Thoracic aorta (tissue), 2 donors: ENCODE results near the gene PDE4C. TPM values are rescaled to one million over a fixed set of nuclear protein-coding genes. Genes with fewer than 3 reads are reported as not detected.

ENCODE experiments used
- ATAC-seq: fragments of 150-250 bp; one replicate; pipeline ENCODE4 v1.8.0; 2017; ENCODE audit warnings: low read depth; ENCODE audit not compliant: insufficient number of reproducible peaks, low FRiP score
- DNase-seq: peaks from one replicate; pipeline ENCODE4 v3.0.0-alpha.2; 2020; ENCODE audit warnings: low spot score
- H3K27ac ChIP-seq, 2 donors: fragments of 200-600 bp; sonication (generic); 1 replicate in 1 of 2; 2 replicates in 1 of 2; pipeline ENCODE4 v1.5.1; 2016; ENCODE audit warnings: mild to moderate bottlenecking in 2 of 2, moderate library complexity in 2 of 2
- H3K27me3 ChIP-seq: fragments of 200-600 bp; sonication (generic); replicated peaks from 2 replicates; pipeline ENCODE4 v1.6.0; 2016; ENCODE audit warnings: mild to moderate bottlenecking; ENCODE audit not compliant: insufficient read depth
- H3K36me3 ChIP-seq: fragments of 200-600 bp; sonication (generic); one replicate; pipeline ENCODE4 v1.5.1; 2016
- H3K4me1 ChIP-seq, 2 donors: fragments of 200-600 bp; sonication (generic); 1 replicate in 1 of 2; 2 replicates in 1 of 2; pipeline versions ENCODE4 v1.5.1 to v1.6.0; 2016; ENCODE audit warnings: low read depth in 2 of 2, mild to moderate bottlenecking in 1 of 2; ENCODE audit not compliant: control insufficient read depth in 1 of 2
- H3K4me3 ChIP-seq: fragments of 200-600 bp; sonication (generic); 2 replicates; pipeline ENCODE4 v1.5.1; 2016; ENCODE audit warnings: mild to moderate bottlenecking
- H3K9me3 ChIP-seq: fragments of 200-600 bp; sonication (generic); 2 replicates; pipeline ENCODE4 v1.5.1; 2016
- total RNA-seq, 2 donors: library from RNA; depleted of rRNA; stranded (reverse); fragments of >200 nt; gene quantifications; one replicate each; pipeline versions ENCODE4 v1.1.0 to v1.2.3, GENCODE V29; 2016
- TF ChIP-seq, protein P1 (sequence below): fragments of 200-600 bp; sonication (generic); IDR thresholded peaks from one replicate; pipeline ENCODE4 v1.5.1; 2019; ENCODE audit warnings: antibody characterized with exemption

The PDE4C gene
- total RNA-seq, 2 donors from 2014 or later: 0.41 to 0.42 TPM

DNA sequence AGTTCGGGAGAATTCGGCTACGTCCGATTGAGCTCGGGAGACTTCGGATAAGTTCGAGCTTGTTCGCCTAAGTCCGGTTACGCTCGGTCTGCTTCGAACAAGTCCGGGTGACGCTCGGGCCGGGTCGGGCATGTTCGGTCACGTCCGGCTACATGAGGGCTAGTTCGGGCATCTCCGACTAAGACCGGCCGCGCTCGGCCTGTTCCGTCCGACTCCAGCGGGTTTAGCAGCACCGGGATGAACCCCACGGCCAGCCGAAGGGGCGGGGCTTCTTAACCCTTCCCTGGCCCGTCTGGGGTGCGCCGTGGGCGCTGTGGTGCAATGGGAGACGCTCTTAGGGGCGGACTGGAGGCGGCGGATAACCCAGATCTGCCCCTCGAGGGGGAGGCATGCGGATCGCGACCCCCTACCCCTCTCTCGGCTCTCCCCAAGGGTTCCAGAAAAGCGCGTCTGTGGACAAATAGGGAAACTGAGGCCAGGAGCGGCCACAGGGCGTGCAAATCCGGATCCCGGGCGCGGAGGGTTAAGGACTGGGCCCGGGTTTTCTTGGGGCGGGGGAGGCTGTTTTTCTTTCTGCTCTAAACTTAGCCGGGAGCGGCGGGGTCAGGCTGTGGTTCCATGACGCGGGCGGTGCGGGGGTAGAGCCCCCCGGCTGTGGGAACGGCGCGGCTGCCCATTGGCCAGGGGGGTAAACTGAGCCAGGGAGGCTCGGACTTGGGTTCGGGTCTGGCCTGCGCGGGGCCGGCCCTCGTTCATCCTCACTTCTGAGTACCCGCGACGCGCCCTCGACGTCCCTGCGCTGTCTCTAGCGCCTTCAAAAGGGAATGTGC, 1.5 kb downstream of the PDE4C start:
- peaks cover 19% of the 10 kb centered on the region for H3K27me3 ChIP-seq
- H3K4me3 ChIP-seq: peak overlapping the region; percentile 70
- TF ChIP-seq, protein P1, sequence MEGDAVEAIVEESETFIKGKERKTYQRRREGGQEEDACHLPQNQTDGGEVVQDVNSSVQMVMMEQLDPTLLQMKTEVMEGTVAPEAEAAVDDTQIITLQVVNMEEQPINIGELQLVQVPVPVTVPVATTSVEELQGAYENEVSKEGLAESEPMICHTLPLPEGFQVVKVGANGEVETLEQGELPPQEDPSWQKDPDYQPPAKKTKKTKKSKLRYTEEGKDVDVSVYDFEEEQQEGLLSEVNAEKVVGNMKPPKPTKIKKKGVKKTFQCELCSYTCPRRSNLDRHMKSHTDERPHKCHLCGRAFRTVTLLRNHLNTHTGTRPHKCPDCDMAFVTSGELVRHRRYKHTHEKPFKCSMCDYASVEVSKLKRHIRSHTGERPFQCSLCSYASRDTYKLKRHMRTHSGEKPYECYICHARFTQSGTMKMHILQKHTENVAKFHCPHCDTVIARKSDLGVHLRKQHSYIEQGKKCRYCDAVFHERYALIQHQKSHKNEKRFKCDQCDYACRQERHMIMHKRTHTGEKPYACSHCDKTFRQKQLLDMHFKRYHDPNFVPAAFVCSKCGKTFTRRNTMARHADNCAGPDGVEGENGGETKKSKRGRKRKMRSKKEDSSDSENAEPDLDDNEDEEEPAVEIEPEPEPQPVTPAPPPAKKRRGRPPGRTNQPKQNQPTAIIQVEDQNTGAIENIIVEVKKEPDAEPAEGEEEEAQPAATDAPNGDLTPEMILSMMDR: no peak
- H3K9me3 ChIP-seq: no peaks in the 10 kb centered on the region
- H3K27ac ChIP-seq: no peak overlapping the region
- ATAC-seq (peak; percentile 96), DNase-seq (peak; percentile 95)
- no peaks in the 10 kb centered on the region for H3K36me3 ChIP-seq
- H3K4me1 ChIP-seq: peaks cover 9 to 28% of the 10 kb centered on the region in 2 donors

DNA sequence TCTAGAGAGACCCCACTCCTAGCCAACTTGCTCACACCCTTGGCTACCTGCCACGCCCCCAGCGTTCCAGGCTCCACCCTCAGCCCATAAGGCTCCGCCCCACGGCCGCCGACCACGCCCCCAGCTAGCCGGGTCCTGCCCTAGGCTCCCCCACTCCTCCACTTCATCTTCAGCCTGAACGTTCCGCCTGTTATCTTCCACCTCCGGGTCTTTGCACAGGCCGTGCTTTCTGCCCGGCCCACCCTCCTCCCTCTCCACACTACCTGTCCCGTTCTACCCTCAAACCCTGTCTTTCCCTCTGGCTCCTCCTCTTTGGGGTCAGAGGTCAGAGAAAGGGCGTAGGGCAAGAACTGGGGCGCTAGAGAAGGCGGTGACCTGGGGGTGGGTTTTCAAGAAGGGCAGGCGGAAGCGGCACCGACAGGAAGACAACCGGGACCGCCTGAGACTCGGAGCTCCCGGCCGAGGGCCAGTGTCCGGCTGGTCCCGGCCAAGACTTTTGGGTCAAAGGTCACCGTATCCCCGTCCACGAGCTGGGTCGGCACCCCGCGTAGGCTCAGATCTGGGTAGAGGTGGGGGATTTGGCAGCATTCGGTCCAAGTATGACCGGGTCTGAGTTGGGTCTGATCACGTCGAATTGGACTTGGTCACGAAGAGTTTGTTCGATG, 2.2 kb downstream of the PDE4C start:
- H3K4me3 ChIP-seq: peak overlapping the region; percentile 70
- peaks cover 9 to 28% of the 10 kb centered on the region in 2 donors for H3K4me1 ChIP-seq
- H3K27me3 ChIP-seq: peaks cover 19% of the 10 kb centered on the region
- TF ChIP-seq, protein P1: no peak
- no peaks in the 10 kb centered on the region for H3K9me3 ChIP-seq
- ATAC-seq (no peak), DNase-seq (no peak)
- H3K36me3 ChIP-seq: no peaks in the 10 kb centered on the region
- no peak overlapping the region for H3K27ac ChIP-seq

DNA sequence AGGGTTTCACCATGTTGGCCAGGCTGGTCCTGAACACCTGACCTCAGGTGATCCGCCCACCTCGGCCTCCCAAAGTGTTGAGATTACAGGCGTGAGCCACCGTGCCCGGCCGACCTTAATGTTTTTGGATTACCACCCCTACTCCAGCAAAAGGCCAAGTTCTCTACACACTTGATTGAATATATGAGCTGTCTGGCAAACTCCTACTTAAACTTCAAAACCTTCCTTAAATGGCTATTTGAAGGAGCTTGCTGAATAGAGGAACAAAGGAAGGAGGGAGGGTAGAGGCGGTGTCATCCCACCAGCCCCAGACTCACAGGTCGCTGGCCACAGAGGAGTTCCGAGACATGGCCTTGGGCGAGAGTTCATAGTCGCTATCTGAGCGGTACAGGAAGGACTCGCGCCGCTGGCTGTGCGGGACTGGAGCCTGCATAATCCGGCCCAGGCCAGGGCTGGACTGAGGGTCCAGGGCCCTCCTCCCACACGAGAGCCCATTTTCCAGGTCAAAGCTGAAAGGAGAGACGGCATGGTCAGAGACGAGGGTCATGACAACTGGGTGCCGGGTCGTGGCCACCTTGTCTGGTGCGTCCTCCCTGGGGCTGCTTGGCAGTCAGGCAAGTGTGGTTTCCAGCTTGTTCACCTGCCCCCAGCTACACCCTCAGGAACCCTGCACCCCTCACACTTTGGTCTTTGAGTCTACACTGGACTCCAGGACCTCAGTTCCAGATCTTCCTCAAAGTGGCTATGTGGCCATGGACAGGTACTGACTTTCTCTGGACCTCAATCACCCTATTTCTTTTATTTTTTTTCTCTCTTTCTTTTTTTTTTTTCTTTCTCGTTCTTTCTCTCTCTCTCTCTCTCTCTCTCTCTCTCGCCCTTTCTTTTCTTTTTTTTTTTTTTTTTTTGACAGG, 4.2 kb downstream of the PDE4C start:
- peaks cover 15% of the 10 kb centered on the region for H3K27me3 ChIP-seq
- ATAC-seq (no peak), DNase-seq (no peak)
- H3K27ac ChIP-seq: no peak overlapping the region
- TF ChIP-seq, protein P1: no peak
- no peaks in the 10 kb centered on the region for H3K36me3 ChIP-seq
- no peaks in the 10 kb centered on the region for H3K9me3 ChIP-seq
- peaks cover 9 to 23% of the 10 kb centered on the region in 2 donors for H3K4me1 ChIP-seq
- H3K4me3 ChIP-seq: no peak overlapping the region

DNA sequence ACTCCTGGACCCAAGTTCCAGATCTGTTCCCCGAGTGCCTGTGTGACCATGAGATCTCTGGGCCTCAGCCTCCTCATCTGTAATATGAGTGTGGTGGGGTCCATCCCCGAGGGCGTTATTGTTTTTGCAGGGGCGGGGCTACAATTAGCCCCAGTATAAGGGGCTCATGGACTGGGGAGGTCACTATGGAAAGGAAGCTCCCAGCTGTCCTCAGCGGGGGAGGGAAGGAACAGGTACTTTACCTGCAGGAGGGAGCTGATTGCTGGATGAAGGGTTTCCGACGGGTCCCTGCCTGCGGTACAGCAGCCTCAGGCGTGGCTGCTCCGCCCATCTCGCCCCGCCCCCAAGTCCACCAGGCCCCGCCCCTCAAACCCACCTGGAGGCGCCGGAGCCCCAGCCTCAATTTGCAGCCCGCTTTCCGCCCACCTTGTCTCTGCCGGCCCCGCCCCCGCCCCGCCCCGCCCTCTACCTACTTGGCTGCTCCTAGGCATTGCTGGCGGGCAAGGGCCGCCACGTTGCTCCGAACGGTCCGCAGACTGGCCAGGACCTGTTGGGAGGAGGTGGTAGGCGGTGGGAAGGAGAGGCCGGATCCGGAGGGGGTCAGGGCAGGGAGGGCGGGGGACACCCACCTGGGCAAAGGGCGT, 5.5 kb downstream of the PDE4C start:
- H3K9me3 ChIP-seq: no peaks in the 10 kb centered on the region
- H3K36me3 ChIP-seq: no peaks in the 10 kb centered on the region
- H3K27me3 ChIP-seq: peaks cover 9% of the 10 kb centered on the region
- ATAC-seq (no peak), DNase-seq (no peak)
- TF ChIP-seq, protein P1: no peak
- peaks cover 9 to 17% of the 10 kb centered on the region in 2 donors for H3K4me1 ChIP-seq
- H3K4me3 ChIP-seq: no peak overlapping the region
- H3K27ac ChIP-seq: no peak overlapping the region
